ENCODE results near the gene NAV2. TPM values are rescaled to one million over a fixed set of nuclear protein-coding genes. Genes with fewer than 3 reads are reported as not detected.
"Not testable (repeated sequence)": the region's sequence is repeated elsewhere in the genome, so short reads cannot be mapped to it uniquely, and the experiment has no call there.

NAV2 gene
- total and polyA plus RNA-seq, 5 donors: 4.4 to 12.9 (median 8.6) TPM

GRCh38 chr11:20002312-20003216 is 289.9 kb downstream of the NAV2 start:
- ATAC-seq (peak in 1 of 2 donors; percentile 31), DNase-seq (no peak)
- no peak overlapping the region for H3K27ac ChIP-seq (ENCODE audit: low read length)
- H3K9me3 ChIP-seq (ENCODE audit: control insufficient read depth, low read length): no peaks in the 10 kb centered on the region
- WGBS: 79% methylated on average over 12 of the region's 12 CpGs
- no peaks in the 10 kb centered on the region for H3K27me3 ChIP-seq (ENCODE audit: control insufficient read depth, insufficient read depth)
- peaks cover 12% of the 10 kb centered on the region for H3K4me1 ChIP-seq (ENCODE audit: control insufficient read depth, insufficient read depth, low read length)
- intact Hi-C loops (cut with DNase I): no loop called here
- H3K4me3 ChIP-seq (ENCODE audit: low read length): no peak overlapping the region

- no peak for DNase-seq
- H3K4me1 ChIP-seq (ENCODE audit: control insufficient read depth, insufficient read depth, low read length): peaks cover 12% of the 10 kb centered on the region
- H3K27ac ChIP-seq (ENCODE audit: low read length): no peak overlapping the region
- intact Hi-C loops (cut with DNase I): no loop called here
- ATAC-seq: no peak
- H3K9me3 ChIP-seq (ENCODE audit: control insufficient read depth, low read length): no peaks in the 10 kb centered on the region
- H3K4me3 ChIP-seq (ENCODE audit: low read length): no peak overlapping the region
- no peaks in the 10 kb centered on the region for H3K27me3 ChIP-seq (ENCODE audit: control insufficient read depth, insufficient read depth)
- WGBS: 91% methylated on average over 4 of the region's 4 CpGs
These were observed 290.7 kb downstream of the NAV2 start for GRCh38 chr11:20003351-20003750.

- H3K4me3 ChIP-seq (ENCODE audit: low read length): no peak overlapping the region
- no peaks in the 10 kb centered on the region for H3K27me3 ChIP-seq (ENCODE audit: control insufficient read depth, insufficient read depth)
- DNase-seq (no peak), ATAC-seq (no peak)
- H3K4me1 ChIP-seq (ENCODE audit: control insufficient read depth, insufficient read depth, low read length): peaks cover 12% of the 10 kb centered on the region
- H3K27ac ChIP-seq (ENCODE audit: low read length): no peak overlapping the region
- 79% methylated on average over 3 of the region's 3 CpGs for WGBS
- intact Hi-C loops (cut with DNase I): no loop called here
- H3K9me3 ChIP-seq (ENCODE audit: control insufficient read depth, low read length): no peaks in the 10 kb centered on the region
These were observed 292.2 kb downstream of the NAV2 start for GRCh38 chr11:20004866-20005265.

- DNase-seq (no peak), ATAC-seq (no peak)
- Histone ChIP-seq H3K27me3 (ENCODE audit: control insufficient read depth, insufficient read depth) (no peaks in the 10 kb centered on the region), H3K4me1 (ENCODE audit: control insufficient read depth, insufficient read depth, low read length) (peaks cover 9% of the 10 kb centered on the region), H3K27ac (ENCODE audit: low read length) (no peak overlapping the region), H3K9me3 (ENCODE audit: control insufficient read depth, low read length) (no peaks in the 10 kb centered on the region), H3K4me3 (ENCODE audit: low read length) (no peak overlapping the region)
- 95% methylated on average over 6 of the region's 6 CpGs for WGBS
- intact Hi-C loops (cut with DNase I): no loop called here
These were observed 293.1 kb downstream of the NAV2 start for GRCh38 chr11:20005747-20006146.

- H3K9me3 ChIP-seq (ENCODE audit: control insufficient read depth, low read length); DNase-seq; H3K4me3 ChIP-seq (ENCODE audit: low read length); H3K27me3 ChIP-seq (ENCODE audit: control insufficient read depth, insufficient read depth); ATAC-seq; H3K4me1 ChIP-seq (ENCODE audit: control insufficient read depth, insufficient read depth, low read length); intact Hi-C loops (cut with DNase I); H3K27ac ChIP-seq (ENCODE audit: low read length): not testable (repeated sequence)
- 93% methylated on average over 2 of the region's 2 CpGs for WGBS
These were observed 294.0 kb downstream of the NAV2 start for GRCh38 chr11:20006618-20007017.

GRCh38 chr11:20007386-20007785 is 294.7 kb downstream of the NAV2 start:
- intact Hi-C loops (cut with DNase I): no loop called here
- H3K4me1 ChIP-seq (ENCODE audit: control insufficient read depth, insufficient read depth, low read length): peaks cover 5% of the 10 kb centered on the region
- H3K4me3 ChIP-seq (ENCODE audit: low read length): no peak overlapping the region
- no peaks in the 10 kb centered on the region for H3K9me3 ChIP-seq (ENCODE audit: control insufficient read depth, low read length)
- no peak overlapping the region for H3K27ac ChIP-seq (ENCODE audit: low read length)
- WGBS: 70% methylated on average over 1 of the region's 1 CpG
- peak in 1 of 2 donors; percentile 48 for ATAC-seq
- DNase-seq: no peak
- H3K27me3 ChIP-seq (ENCODE audit: control insufficient read depth, insufficient read depth): no peaks in the 10 kb centered on the region

GRCh38 chr11:20008190-20008870 is 295.7 kb downstream of the NAV2 start:
- Histone ChIP-seq H3K4me1 (ENCODE audit: control insufficient read depth, insufficient read depth, low read length) (peaks cover 2% of the 10 kb centered on the region), H3K27ac (ENCODE audit: low read length) (peak overlapping the region; percentile 45), H3K4me3 (ENCODE audit: low read length) (no peak overlapping the region), H3K27me3 (ENCODE audit: control insufficient read depth, insufficient read depth) (no peaks in the 10 kb centered on the region), H3K9me3 (ENCODE audit: control insufficient read depth, low read length) (no peaks in the 10 kb centered on the region)
- DNase-seq (no peak), ATAC-seq (no peak)
- 71% methylated on average over 6 of the region's 6 CpGs for WGBS
- intact Hi-C loops (cut with DNase I): no loop called here

GRCh38 chr11:20008871-20009644 is 296.4 kb downstream of the NAV2 start:
- Histone ChIP-seq H3K27ac (ENCODE audit: low read length) (no peak overlapping the region), H3K27me3 (ENCODE audit: control insufficient read depth, insufficient read depth) (no peaks in the 10 kb centered on the region), H3K4me1 (ENCODE audit: control insufficient read depth, insufficient read depth, low read length) (peaks cover 2% of the 10 kb centered on the region), H3K9me3 (ENCODE audit: control insufficient read depth, low read length) (no peaks in the 10 kb centered on the region), H3K4me3 (ENCODE audit: low read length) (no peak overlapping the region)
- no peak for ATAC-seq
- intact Hi-C loops (cut with DNase I): no loop called here
- no peak for DNase-seq
- 43% methylated on average over 10 of the region's 10 CpGs for WGBS

GRCh38 chr11:20010156-20010850 is 297.7 kb downstream of the NAV2 start:
- WGBS: 90% methylated on average over 8 of the region's 8 CpGs

GRCh38 chr11:20010851-20011225 is 298.2 kb downstream of the NAV2 start:
- ATAC-seq (no peak), DNase-seq (no peak)
- Histone ChIP-seq H3K4me3 (ENCODE audit: low read length) (no peak overlapping the region), H3K9me3 (ENCODE audit: control insufficient read depth, low read length) (no peaks in the 10 kb centered on the region), H3K27ac (ENCODE audit: low read length) (no peak overlapping the region), H3K27me3 (ENCODE audit: control insufficient read depth, insufficient read depth) (no peaks in the 10 kb centered on the region), H3K4me1 (ENCODE audit: control insufficient read depth, insufficient read depth, low read length) (peaks cover 2% of the 10 kb centered on the region)
- intact Hi-C loops (cut with DNase I): no loop called here
- 97% methylated on average over 3 of the region's 3 CpGs for WGBS

More at GRCh38 chr11:20010156-20010850, 297.7 kb downstream of the NAV2 start:
- intact Hi-C loops (cut with DNase I): no loop called here
- H3K27ac ChIP-seq (ENCODE audit: low read length): no peak overlapping the region
- ATAC-seq (no peak), DNase-seq (no peak)
- no peaks in the 10 kb centered on the region for H3K27me3 ChIP-seq (ENCODE audit: control insufficient read depth, insufficient read depth)
- no peak overlapping the region for H3K4me3 ChIP-seq (ENCODE audit: low read length)
- H3K9me3 ChIP-seq (ENCODE audit: control insufficient read depth, low read length): no peaks in the 10 kb centered on the region
- H3K4me1 ChIP-seq (ENCODE audit: control insufficient read depth, insufficient read depth, low read length): peaks cover 2% of the 10 kb centered on the region
